Activated CD4-positive, alpha-beta T cell treated with anti-CD3 and anti-CD28 coated beads, Interleukin-2, Interleukin-4, amounts not matched to agents 100 ng/mL and 50 ng/mL, durations not matched to agents 16 hours and 8 hours (primary cell): ENCODE data around the gene MRPL44.

Experiments
- DNase-seq: peaks from one replicate; pipeline ENCODE4 v3.0.0-alpha.2; 2020; ENCODE audit warnings: low spot score

Gene MRPL44

DNA sequence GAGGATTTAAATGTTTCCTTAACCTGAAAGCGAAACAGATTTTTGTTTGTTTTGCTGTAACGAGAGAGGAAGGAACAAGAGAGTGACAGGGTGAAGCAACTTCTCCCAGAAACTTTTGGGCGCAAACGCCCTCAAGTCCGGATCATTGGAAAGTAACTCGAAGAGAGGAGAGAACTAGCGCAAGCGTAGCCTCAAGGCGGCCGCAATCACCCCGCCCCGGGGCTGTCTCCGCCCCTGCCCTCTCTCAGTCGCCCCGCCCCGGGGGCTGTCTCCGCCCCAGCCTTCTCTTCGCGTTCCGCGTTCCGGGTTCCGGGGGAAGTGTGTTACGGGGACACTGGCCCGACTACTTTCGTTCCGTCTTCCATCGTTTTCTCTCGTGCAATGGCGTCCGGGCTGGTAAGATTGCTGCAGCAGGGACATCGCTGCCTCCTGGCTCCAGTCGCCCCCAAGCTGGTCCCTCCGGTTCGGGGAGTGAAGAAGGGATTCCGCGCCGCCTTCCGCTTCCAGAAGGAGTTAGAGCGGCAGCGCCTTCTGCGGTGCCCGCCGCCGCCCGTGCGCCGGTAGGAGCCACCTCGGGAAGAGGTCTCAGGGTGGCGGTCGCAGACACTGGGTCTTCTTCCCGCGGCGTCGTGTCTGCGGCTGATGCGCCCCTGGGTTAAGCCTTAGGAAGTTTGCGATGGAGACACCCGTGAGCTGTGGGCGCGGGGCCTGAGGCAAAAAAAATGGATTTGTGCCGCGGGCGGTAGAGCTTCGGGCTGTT, at the start of gene MRPL44:
Gene MRPL44, plus strand, starts transcription at position 372 of the 760 bp plus-strand sequence. Its CDS starts 10 bp downstream, at position 382.
- DNase-seq: peak; percentile 95

DNA sequence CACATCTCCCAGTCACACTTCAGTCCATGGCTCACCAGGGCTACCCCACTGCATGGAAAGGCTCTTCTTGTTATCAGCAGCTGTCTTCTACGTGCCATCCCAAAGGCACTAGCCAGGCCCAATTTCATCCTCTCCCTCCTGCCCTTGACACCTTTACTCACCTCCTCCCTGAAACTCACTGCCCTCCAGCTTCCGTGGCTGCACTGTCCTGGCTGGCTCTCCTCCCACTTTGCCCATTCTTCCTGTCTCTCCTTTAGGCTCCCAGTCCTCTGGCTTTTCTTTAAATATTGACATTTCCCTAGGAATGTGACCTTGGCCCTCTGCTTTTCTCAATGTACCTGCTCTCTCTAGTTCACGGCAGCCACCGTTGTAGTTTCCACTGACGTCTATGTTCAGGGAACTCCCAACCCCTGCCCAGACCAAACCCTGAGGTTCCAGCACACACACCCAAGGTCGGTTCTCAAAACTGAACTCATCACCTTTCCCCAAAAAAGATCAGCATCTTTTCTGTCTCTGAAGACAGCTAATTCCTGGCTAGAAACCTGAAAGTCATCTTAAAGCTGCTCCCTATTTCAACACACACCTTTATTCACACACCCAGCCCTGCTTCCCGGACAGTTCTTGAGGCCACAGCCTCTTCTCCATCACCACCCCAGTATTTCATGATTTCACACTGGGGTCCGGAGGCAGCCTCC, 48.8 kb upstream of the MRPL44 start:
- no peak for DNase-seq

DNA sequence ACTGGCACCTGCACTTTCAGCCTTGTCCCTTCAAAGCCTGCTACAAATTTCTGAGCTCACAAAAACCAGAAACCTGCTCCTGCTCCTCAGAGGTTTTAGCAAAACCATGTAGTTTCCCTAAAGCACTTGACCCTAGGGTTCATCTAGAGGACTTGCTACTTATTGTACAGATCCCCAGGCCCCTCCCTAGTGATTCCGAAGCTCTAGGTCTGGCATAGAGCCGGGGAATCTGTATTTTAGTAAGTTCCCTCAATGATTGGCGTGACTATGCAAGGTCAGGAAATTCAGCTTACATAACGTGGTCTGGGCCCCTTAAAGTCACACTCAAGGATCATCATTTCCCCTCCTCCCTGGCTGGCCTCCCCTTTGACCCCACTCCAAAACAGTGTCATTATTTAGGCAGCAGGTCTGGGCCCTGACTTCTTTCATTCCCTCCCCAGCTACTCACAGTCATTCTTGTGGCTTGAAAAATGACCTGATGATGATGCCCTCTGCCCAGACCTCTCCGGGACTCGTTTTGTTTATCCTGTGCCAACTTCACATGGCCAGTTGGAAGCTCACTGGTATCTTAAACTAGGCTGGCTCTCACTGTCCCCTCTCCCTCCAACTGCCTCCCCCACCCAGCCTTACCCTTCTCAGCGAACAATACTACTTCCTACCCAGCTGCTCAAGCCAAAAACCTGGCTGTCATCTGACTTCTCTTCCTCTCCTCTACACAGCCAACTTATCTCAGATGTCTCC, 48.1 kb upstream of the MRPL44 start:
- DNase-seq: no peak

GRCh38 chr2:223914324-223914723, 42.9 kb upstream of the MRPL44 start:
- DNase-seq: no peak

- DNase-seq: no peak
Observed at GRCh38 chr2:223915071-223915470, 42.2 kb upstream of the MRPL44 start.

DNA sequence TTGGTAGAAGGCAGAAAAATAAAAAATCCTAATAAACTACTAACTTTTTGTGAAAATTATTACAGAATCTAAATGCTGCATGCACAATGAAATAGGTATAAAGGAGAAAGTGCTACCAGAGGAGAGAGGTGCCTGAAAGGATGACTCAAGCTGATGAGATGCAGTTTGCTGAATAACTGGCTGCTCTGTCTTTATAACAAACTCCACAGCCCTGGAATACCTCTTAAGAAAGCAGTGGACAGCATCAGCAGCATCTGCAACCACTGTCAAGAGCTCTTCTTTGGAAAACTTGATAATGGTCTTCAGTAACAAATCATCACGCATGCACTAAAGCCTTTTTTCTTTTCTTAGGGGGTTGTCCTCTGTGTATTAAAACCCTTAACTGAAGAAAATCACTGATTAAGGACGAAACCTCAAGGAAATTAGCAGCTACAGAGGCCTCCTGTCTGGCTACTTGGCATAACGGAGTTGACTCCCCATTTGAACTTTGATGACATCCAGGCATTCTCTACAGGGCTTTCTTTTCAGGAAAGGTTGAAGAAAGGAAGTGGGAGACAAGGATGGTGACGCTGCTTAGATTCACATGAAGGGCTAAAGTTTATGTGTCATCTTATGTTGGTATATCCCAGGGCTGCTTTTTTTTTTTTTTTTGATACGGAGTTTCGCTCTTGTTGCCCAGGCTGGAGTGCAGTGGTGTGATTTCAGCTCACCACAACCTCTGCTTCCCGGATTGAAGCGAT, 40.9 kb upstream of the MRPL44 start:
- DNase-seq: no peak

DNA sequence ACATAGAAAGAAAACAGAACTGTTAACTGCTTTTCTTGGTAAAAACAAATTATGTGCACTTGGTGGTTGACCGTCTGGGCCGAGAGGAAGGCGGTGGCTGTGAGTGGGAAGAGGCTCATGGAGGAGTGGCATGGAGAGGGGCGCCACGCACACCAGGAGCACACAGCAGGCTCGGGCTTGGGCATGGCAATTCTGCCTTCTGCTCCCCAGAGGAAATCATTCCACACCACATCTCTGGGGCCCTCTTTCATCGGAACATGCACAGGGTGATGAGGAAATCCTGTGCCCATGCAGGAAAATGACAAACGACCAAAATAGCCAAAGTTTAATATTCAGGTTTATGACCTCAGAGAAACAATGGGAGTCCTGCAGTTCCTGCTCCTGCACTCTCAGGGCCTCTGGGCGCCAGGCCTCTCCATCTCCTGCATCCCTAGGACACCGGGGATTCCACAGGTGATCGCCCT, 38.6 kb upstream of the MRPL44 start:
- DNase-seq: no peak

DNA sequence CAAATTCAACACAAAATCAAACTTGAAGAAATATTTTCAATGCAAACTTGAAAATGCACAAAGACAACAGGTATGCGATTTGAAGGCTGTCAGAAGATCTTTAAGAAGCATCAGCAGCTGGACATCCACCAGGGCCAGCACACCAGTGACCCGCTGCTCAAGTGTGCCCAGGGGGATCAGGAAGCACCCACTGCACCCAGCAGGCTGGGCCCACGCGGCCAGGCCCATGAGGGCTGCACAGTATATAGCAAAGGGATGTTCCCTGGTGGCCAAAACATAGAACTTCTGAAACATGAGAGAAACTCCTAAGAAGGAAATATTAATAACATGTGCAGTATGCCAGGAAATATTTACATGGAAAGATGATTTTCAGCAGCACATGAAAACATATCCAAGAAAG, 37.2 kb upstream of the MRPL44 start:
- DNase-seq: no peak

GRCh38 chr2:223921204-223921603, 36.1 kb upstream of the MRPL44 start:
- DNase-seq: no peak

GRCh38 chr2:223922308-223922707, 35.0 kb upstream of the MRPL44 start:
- no peak for DNase-seq

DNA sequence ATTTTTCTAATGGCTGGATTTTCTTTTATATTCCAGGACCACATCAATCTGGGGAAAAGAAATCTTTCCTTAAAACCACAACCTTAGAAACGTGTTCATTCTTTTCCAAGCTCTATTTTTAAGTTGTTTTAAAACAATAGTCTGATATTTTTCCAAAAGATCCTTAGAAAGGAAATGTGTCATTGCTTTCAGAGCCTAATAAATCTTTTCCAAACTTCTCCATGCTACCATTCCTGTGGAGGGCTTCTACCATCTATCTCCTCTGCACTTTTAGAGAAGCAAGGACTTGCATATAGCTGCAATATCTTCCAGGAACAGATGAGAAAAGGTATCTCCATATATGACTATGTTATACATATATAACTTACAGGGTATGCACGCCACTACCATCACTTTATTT, 33.3 kb upstream of the MRPL44 start:
- DNase-seq: no peak

DNA sequence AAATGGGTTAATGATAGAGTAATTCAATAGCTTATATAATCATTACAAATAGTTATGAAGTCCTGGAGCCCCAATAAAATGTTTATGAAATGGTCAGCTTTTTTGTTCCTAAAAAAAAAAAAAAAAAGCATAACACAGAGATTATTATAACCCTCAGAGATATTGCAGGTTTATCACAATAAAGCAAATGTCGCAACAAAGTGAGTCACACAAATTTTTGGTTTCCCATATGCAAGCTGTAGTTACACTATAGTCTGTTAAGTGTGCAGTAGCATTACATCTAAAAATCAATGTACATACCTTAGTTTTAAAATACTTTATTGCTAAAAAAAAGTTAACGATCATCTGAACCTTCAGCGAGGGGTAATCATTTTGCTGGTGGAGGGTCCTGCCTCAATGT, 32.2 kb upstream of the MRPL44 start:
- no peak for DNase-seq

- DNase-seq: no peak
Observed at GRCh38 chr2:223928113-223929006, 28.9 kb upstream of the MRPL44 start.

GRCh38 chr2:223929571-223930102, 27.6 kb upstream of the MRPL44 start:
- peak; percentile 62 for DNase-seq

GRCh38 chr2:223930103-223930976, 26.9 kb upstream of the MRPL44 start:
- DNase-seq: no peak

GRCh38 chr2:223932816-223933800, 24.2 kb upstream of the MRPL44 start:
- no peak for DNase-seq

- DNase-seq: no peak
Observed at GRCh38 chr2:223934870-223935269, 22.4 kb upstream of the MRPL44 start.

DNA sequence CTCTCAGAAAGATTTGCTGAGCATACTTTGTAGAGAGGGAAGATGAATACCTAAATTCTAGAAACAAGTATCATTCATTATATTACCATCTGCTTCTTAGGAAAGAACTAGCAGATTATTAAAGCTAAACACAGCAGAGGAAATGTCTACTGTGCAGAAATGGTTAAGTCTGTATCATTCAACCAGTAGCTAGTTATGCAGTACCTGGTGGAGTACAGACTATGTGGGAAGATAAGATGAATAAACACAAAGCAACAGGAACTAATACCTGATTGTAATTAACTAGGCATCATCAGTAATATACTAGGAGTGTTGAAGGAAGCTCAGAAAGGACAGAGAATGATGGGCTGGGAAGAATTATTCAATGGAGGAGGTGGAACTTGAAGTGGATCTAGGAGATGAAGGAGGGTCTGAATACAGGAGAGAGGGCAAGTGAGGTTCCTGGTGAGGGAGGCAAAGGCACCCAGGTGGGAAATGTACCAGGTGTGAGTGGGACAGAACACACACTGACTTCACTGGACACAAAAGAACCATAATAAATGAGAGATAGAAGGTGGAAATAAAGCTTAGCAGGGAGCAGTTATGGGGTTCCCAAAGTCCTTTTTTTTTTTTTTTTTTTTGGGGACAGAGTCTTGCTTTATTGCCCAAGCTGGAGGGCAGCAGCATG, 21.7 kb upstream of the MRPL44 start:
- no peak for DNase-seq
